Astrocyte of the spinal cord (primary cell): ENCODE results near the gene OR2T35.
"Not testable (repeated sequence)": the region's sequence is repeated elsewhere in the genome, so short reads cannot be mapped to it uniquely, and the experiment has no call there.

ENCODE experiments used
- DNase-seq: peaks from one replicate; pipeline ENCODE4 v3.0.0; 2011; ENCODE audit warnings: low read depth, low spot score
- H3K4me3 ChIP-seq: 2 replicates; pipeline ENCODE4 v1.5.1; 2011; ENCODE audit warnings: low read depth, mild to moderate bottlenecking, low read length, moderate library complexity
- CTCF ChIP-seq: IDR thresholded peaks from 2 replicates; pipeline ENCODE4 v1.5.1; 2012; ENCODE audit warnings: low read depth, mild to moderate bottlenecking, low read length, inconsistent platforms
- in situ Hi-C: cut with HindIII; loops from 2 replicates; pipeline ENCODE4 v1.10.0; 2017; ENCODE audit warnings: low sequenced_read_pairs

The OR2T35 gene, protein sequence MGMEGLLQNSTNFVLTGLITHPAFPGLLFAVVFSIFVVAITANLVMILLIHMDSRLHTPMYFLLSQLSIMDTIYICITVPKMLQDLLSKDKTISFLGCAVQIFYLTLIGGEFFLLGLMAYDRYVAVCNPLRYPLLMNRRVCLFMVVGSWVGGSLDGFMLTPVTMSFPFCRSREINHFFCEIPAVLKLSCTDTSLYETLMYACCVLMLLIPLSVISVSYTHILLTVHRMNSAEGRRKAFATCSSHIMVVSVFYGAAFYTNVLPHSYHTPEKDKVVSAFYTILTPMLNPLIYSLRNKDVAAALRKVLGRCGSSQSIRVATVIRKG

GRCh38 chr1:248645178-248645577 is at the start of gene OR2T35:
OR2T35 (minus strand) TSS chr1:248645278; CDS start chr1:248639258, 6,020 bp downstream.
- in situ Hi-C loops, H3K4me3 ChIP-seq, DNase-seq: not testable (repeated sequence)

- in situ Hi-C loops: no loop called here
- DNase-seq: no peak
- no peak for TF ChIP-seq CTCF
- H3K4me3 ChIP-seq: no peak overlapping the region
These were observed 46.6 kb upstream of the OR2T35 start for GRCh38 chr1:248691567-248692155.

DNA sequence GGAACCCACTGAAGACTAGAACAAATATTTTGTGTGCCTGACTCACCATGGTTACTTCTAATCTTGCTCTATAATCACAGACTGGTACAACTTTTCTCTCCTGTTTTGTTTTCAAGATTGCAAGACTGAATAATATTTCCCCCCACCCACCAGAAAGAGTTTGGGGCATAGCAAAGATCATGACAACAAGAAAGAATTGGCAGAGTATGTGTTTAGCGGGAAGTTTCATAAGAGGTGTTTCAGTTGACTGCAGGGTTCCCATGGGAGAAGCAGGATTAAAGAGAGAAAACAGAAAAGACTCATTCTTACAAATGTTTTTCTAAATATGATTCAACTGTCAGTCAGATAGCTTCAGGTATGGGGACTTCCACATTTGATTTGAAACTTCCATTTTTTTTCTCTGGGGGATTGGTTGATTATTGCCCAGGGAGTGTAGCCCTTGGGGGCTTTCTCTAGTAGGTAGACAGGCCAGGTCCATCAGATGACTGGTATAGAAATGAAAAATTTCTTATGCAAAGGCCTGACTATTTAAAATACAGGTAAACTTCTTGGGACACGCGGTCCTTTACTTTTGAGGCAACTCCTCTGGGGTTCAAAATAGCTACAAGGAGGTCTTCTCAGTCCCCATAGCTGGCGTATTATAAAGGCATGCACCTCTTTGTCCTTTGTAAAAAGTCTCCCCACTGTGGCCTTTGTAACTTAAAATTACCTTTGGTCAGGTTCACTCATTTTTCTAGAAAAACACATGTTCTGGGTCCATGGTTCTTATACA is 43.6 kb upstream of the OR2T35 start:
- no peak for DNase-seq
- in situ Hi-C loops: no loop called here
- TF ChIP-seq CTCF: no peak
- H3K4me3 ChIP-seq: no peak overlapping the region

DNA sequence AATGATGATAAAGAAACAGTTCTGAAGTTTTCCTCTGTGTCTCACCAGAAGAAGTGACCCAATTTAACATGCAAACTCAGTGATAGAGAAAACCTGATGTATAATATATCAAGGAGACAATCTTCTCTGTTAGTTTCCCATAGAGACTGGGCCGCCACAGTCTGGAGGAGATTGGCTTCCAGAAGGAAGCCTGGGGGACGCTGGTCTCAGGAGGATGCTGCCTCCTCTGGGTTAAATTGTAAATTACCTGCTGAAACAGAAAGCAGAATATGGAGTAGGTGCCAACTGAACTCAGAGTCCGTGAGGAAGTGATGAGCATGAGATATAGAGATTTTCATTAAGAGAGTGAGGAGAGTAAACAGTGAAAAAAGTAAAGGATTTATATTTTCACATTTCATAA is 41.7 kb upstream of the OR2T35 start:
- DNase-seq: no peak
- H3K4me3 ChIP-seq: no peak overlapping the region

GRCh38 chr1:248681651-248682050 is 36.6 kb upstream of the OR2T35 start:
- in situ Hi-C loops: no loop called here
- no peak overlapping the region for H3K4me3 ChIP-seq
- DNase-seq: no peak
- TF ChIP-seq CTCF: no peak

More for the DNA sequence above, 41.7 kb upstream of the OR2T35 start:
- in situ Hi-C loops: no loop called here
- TF ChIP-seq CTCF: no peak

GRCh38 chr1:248670003-248670402 is 24.9 kb upstream of the OR2T35 start:
- in situ Hi-C loops: no loop called here
- no peak for TF ChIP-seq CTCF
- DNase-seq: peak; percentile 33
- no peak overlapping the region for H3K4me3 ChIP-seq

- in situ Hi-C loops, H3K4me3 ChIP-seq, DNase-seq: not testable (repeated sequence)
These were observed 18.6 kb upstream of the OR2T35 start for GRCh38 chr1:248663453-248664328.

GRCh38 chr1:248656797-248657196 is 11.7 kb upstream of the OR2T35 start:
- H3K4me3 ChIP-seq, in situ Hi-C loops, DNase-seq: not testable (repeated sequence)

DNA sequence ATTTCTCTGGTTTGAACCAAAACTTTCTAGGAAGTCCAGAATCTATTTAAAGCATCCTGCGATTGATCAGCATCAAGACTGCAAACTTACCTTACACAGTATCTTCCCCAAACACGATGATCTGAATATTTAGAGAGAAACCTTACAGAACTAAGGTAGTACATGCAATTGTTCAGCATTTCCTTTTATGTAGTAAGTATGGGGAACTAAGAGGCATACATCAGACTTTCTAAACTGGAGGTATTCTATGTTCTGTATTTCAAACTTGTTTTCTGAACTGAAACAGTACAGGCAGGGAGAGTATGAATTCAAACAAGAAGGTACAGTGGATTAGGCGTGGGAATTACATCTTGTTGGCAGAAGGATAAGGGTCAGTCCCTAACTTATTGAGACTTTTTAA is 10.3 kb upstream of the OR2T35 start, which contains the start of gene OR2T27:
Gene OR2T27, minus strand, starts transcription at position 175 of the 400 bp plus-strand sequence. CDS start 4,644 bp downstream, outside the sequence.
- H3K4me3 ChIP-seq, in situ Hi-C loops, DNase-seq: not testable (repeated sequence)
